ENCODE data around the gene ACTL7A. TPM values are rescaled to one million over a fixed set of nuclear protein-coding genes. Genes with fewer than 3 reads are reported as not detected.

Gene ACTL7A
- total RNA-seq, 1 donor from 2014 or later = not detected

DNA sequence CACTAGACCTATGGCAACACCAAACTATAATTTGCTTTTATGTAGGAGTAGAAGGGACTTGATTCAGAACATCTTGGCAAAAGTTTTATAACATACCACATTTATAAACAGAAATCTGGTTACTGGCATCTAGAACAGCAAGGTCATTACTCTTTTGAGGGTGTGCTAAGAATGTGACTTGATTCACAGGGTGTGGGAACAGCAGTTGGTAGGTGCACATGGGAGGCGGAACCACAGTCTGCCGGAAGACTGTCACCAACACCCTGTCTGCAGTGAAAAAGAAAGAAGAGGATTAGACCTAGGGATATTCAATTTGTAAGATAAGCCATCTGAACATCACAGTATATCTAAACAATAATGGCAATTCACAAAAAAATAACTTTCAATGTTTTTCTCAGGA lies 48.8 kb downstream of the ACTL7A start:
- FAIRE-seq = no peak
- DNase-seq (ENCODE audit: low spot score in 2 of 2) = no peak

DNA sequence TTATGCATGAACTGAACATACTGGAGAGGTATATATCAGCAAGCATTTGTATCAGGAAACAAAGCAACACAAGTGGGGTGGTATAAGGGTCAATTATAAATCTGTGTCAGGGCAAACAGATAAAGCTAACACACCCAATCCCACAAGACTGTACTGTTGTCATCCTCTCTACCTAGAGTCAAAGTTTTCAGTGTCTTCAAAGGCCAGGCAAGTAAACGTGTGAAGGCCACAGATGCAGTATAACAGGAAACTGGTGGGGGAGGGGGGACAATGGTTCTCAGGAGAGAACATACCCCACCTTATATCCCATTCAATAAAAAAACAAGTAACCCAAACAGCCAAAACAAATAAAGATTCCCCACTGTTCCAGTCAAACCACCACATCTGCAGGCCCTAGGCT lies 49.8 kb downstream of the ACTL7A start:
- no peak for FAIRE-seq
- no peak for DNase-seq (ENCODE audit: low spot score in 2 of 2)

Small RNA genes within 50 kb of the gene (small RNA-seq; reads per million reads assigned to genes)
- gene AL359692.1 = not detected

Other genes with a start within 250 kb of the ACTL7A start
- gene ACTL7B, start 6.3 kb upstream of the ACTL7A start, total RNA-seq = not detected
- gene ELP1, start 71.9 kb downstream of the ACTL7A start, total RNA-seq = 51.8 TPM
- 6.5 TPM for gene ABITRAM, start 72.1 kb downstream of the ACTL7A start, total RNA-seq
- 7.3 TPM for gene CTNNAL1, start 151.2 kb downstream of the ACTL7A start, total RNA-seq

All from frontal cortex (tissue), 4 donors.